Neural cell (in vitro differentiated cells): ENCODE data around the gene A2ML1.

Experiments
- CTCF ChIP-seq: fragments of 450-650 bp; IDR thresholded peaks from 2 replicates; pipeline ENCODE4 v1.5.1; 2014; ENCODE audit warnings: antibody characterized with exemption, mild to moderate bottlenecking, moderate library complexity; ENCODE audit not compliant: poor library complexity, severe bottlenecking
- EP300 ChIP-seq: fragments of 450-650 bp; conservative IDR thresholded peaks from 2 replicates; pipeline ENCODE4 v1.6.1; 2014; ENCODE audit warnings: antibody characterized with exemption, mild to moderate bottlenecking, moderate library complexity; ENCODE audit not compliant: poor library complexity, severe bottlenecking
- EZH2 ChIP-seq: fragments of 200-600, 300-800 bp; shearing (Covaris generic), sonication (generic); IDR thresholded peaks from 2 replicates; pipeline ENCODE4 v1.6.1; 2014; ENCODE audit warnings: antibody characterized with exemption, low read length, borderline replicate concordance, mild to moderate bottlenecking; ENCODE audit not compliant: insufficient read depth, poor library complexity, severe bottlenecking
- POLR2AphosphoS5 ChIP-seq: IDR thresholded peaks from 2 replicates; pipeline ENCODE4 v1.6.1; 2012
- RAD21 ChIP-seq: fragments of 450-650 bp; conservative IDR thresholded peaks from 2 replicates; pipeline ENCODE4 v1.6.1; 2014; ENCODE audit warnings: antibody characterized with exemption, mild to moderate bottlenecking, moderate library complexity

GRCh38 chr12:8871068-8871467 lies 48.6 kb downstream of the A2ML1 start:
- TF ChIP-seq EZH2: no peak
- no peak for TF ChIP-seq POLR2AphosphoS5
- TF ChIP-seq RAD21: no peak
- TF ChIP-seq CTCF: no peak
- no peak for TF ChIP-seq EP300
